ENCODE results near the gene ADNP2. TPM values are rescaled to one million over a fixed set of nuclear protein-coding genes. Genes with fewer than 3 reads are reported as not detected.

Gene ADNP2
- total RNA-seq, 1 donor from 2014 or later, result 31.0 TPM

- Mint-ChIP-seq H3K27me3 (ENCODE audit: unreplicated experiment) (peaks cover 6% of the 10 kb centered on the region), H3K9me3 (ENCODE audit: unreplicated experiment) (no peaks in the 10 kb centered on the region), H3K36me3 (ENCODE audit: unreplicated experiment) (peaks cover 6% of the 10 kb centered on the region), H3K27ac (ENCODE audit: unreplicated experiment) (peak overlapping the region; percentile 48), H3K4me1 (ENCODE audit: low read depth, unreplicated experiment) (no peaks in the 10 kb centered on the region), H3K4me3 (ENCODE audit: unreplicated experiment) (peak overlapping the region; percentile 18)
- DNase-seq, result peak; percentile 83
- TF ChIP-seq CTCF (IDR thresholded peaks at IDR 0.05; ENCODE audit: partially characterized antibody, unreplicated experiment), result peak; percentile 96
Observed at GRCh38 chr18:80171054-80171872, 62.2 kb downstream of the ADNP2 start.

- H3K4me1 Mint-ChIP-seq (ENCODE audit: low read depth, unreplicated experiment), result peaks cover 4% of the 10 kb centered on the region
- H3K4me3 Mint-ChIP-seq (ENCODE audit: unreplicated experiment), result no peak overlapping the region
- no peak for TF ChIP-seq CTCF (IDR thresholded peaks at IDR 0.05; ENCODE audit: partially characterized antibody, unreplicated experiment)
- H3K27me3 Mint-ChIP-seq (ENCODE audit: unreplicated experiment), result peaks cover 4% of the 10 kb centered on the region
- no peak for DNase-seq
- peaks cover 12% of the 10 kb centered on the region for H3K36me3 Mint-ChIP-seq (ENCODE audit: unreplicated experiment)
- peaks cover 4% of the 10 kb centered on the region for H3K9me3 Mint-ChIP-seq (ENCODE audit: unreplicated experiment)
- no peak overlapping the region for H3K27ac Mint-ChIP-seq (ENCODE audit: unreplicated experiment)
Observed at GRCh38 chr18:80172056-80172455, 63.0 kb downstream of the ADNP2 start.

- H3K27ac Mint-ChIP-seq (ENCODE audit: unreplicated experiment), result no peak overlapping the region
- DNase-seq, result no peak
- peaks cover 9% of the 10 kb centered on the region for H3K27me3 Mint-ChIP-seq (ENCODE audit: unreplicated experiment)
- TF ChIP-seq CTCF (IDR thresholded peaks at IDR 0.05; ENCODE audit: partially characterized antibody, unreplicated experiment), result no peak
- H3K9me3 Mint-ChIP-seq (ENCODE audit: unreplicated experiment), result peaks cover 4% of the 10 kb centered on the region
- H3K4me3 Mint-ChIP-seq (ENCODE audit: unreplicated experiment), result no peak overlapping the region
- H3K4me1 Mint-ChIP-seq (ENCODE audit: low read depth, unreplicated experiment), result peaks cover 9% of the 10 kb centered on the region
- H3K36me3 Mint-ChIP-seq (ENCODE audit: unreplicated experiment), result peaks cover 18% of the 10 kb centered on the region
Observed at GRCh38 chr18:80173060-80173459, 64.0 kb downstream of the ADNP2 start.

GRCh38 chr18:80175451-80176204 lies 66.6 kb downstream of the ADNP2 start:
- H3K27ac Mint-ChIP-seq (ENCODE audit: unreplicated experiment), result no peak overlapping the region
- peaks cover 8% of the 10 kb centered on the region for H3K9me3 Mint-ChIP-seq (ENCODE audit: unreplicated experiment)

More at GRCh38 chr18:80175451-80176204, 66.6 kb downstream of the ADNP2 start:
- no peak for DNase-seq
- H3K36me3 Mint-ChIP-seq (ENCODE audit: unreplicated experiment), result peaks cover 18% of the 10 kb centered on the region
- H3K4me1 Mint-ChIP-seq (ENCODE audit: low read depth, unreplicated experiment), result peaks cover 15% of the 10 kb centered on the region
- no peak overlapping the region for H3K4me3 Mint-ChIP-seq (ENCODE audit: unreplicated experiment)
- H3K27me3 Mint-ChIP-seq (ENCODE audit: unreplicated experiment), result peaks cover 12% of the 10 kb centered on the region
- TF ChIP-seq CTCF (IDR thresholded peaks at IDR 0.05; ENCODE audit: partially characterized antibody, unreplicated experiment), result no peak
